ENCODE results near the gene ABR.

The ABR gene

GRCh38 chr17:970364-970763, 209.4 kb downstream of the ABR start:
- H3K4me3 ChIP-seq (ENCODE audit: low read depth, low read length): no peak overlapping the region
- DNase-seq (ENCODE audit: low read depth): no peak
- no peak for TF ChIP-seq MYC (IDR thresholded peaks at IDR 0.05; ENCODE audit: low read depth, low read length)
- TF ChIP-seq CTCF (IDR thresholded peaks at IDR 0.05; ENCODE audit: low read depth, low read length): no peak
- TF ChIP-seq MAX (IDR thresholded peaks at IDR 0.05; ENCODE audit: low read depth, low read length): no peak
- TF ChIP-seq POLR2A (IDR thresholded peaks at IDR 0.05; ENCODE audit: extremely low read depth, insufficient read length): no peak

- TF ChIP-seq POLR2A (IDR thresholded peaks at IDR 0.05; ENCODE audit: extremely low read depth, insufficient read length) (no peak), MAX (IDR thresholded peaks at IDR 0.05; ENCODE audit: low read depth, low read length) (no peak), CTCF (IDR thresholded peaks at IDR 0.05; ENCODE audit: low read depth, low read length) (no peak), MYC (IDR thresholded peaks at IDR 0.05; ENCODE audit: low read depth, low read length) (no peak)
- DNase-seq (ENCODE audit: low read depth): no peak
- no peak overlapping the region for H3K4me3 ChIP-seq (ENCODE audit: low read depth, low read length)
Observed at GRCh38 chr17:969811-970355, 209.9 kb downstream of the ABR start.

DNA sequence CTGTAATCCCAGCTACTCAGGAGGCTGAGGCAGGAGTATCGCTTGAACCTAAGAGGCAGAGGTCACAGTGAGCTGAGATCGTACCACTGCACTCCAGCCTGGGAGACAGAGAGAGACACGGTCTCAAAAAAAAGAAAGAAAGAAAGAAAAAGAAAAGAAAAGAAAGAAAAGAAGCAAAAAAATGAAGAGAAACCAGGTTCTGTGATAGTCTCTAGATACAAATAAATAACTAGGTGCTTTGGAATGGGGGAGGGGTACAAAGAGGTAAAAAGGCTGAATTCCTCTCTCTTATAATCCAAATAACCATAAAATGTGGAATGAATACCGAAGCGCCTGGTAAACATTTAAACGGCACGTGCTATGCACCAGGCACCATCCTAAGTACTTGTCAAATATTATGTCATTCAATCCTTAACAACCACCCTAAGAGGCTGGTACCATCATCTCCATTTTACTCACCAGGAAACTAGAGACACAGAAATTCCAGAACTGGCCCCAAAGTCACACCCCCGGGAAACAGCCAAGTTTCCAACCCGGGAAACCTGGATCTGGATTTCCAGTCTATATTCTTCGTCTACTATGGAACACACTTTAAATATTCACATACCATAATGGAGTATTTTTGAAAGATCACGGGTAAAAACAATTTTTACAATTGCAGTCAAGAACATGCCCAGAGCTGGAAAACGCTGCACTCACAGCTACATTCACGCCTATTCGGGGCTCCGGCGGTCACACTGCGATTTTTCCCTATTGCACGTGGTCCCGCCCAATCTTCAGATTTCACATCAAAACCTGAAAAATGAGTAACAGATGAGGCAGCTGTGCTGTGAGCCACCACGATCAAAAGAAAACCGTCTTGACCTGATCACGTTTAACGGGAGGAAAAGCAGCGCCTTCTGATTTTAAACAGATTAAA, 210.7 kb downstream of the ABR start:
- no peak for DNase-seq (ENCODE audit: low read depth)
- TF ChIP-seq MYC (IDR thresholded peaks at IDR 0.05; ENCODE audit: low read depth, low read length) (no peak), POLR2A (IDR thresholded peaks at IDR 0.05; ENCODE audit: extremely low read depth, insufficient read length) (no peak), MAX (IDR thresholded peaks at IDR 0.05; ENCODE audit: low read depth, low read length) (no peak), CTCF (IDR thresholded peaks at IDR 0.05; ENCODE audit: low read depth, low read length) (no peak)
- H3K4me3 ChIP-seq (ENCODE audit: low read depth, low read length): no peak overlapping the region

DNA sequence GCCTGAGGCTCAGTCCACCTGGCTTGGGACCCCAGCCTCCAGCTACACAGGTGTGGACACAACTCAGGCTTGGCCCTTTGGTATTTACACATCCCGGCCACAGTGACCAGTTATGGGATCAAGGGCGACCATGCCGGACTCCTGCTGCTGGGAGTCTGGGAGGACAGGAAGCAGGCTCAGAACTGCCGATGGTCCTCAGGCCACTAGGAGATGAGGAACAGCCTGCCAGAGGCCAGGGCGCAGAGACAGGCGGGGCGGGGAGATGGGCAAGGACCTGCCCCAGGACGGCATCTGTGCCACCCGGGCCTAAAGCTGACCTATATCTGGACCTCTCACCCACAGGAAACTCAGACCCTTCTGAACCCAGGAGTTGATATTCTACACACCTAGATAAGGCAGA, 212.7 kb downstream of the ABR start:
- no peak for DNase-seq (ENCODE audit: low read depth)
- H3K4me3 ChIP-seq (ENCODE audit: low read depth, low read length): no peak overlapping the region
- TF ChIP-seq MYC (IDR thresholded peaks at IDR 0.05; ENCODE audit: low read depth, low read length): no peak
- TF ChIP-seq CTCF (IDR thresholded peaks at IDR 0.05; ENCODE audit: low read depth, low read length): no peak
- no peak for TF ChIP-seq MAX (IDR thresholded peaks at IDR 0.05; ENCODE audit: low read depth, low read length)
- no peak for TF ChIP-seq POLR2A (IDR thresholded peaks at IDR 0.05; ENCODE audit: extremely low read depth, insufficient read length)

DNA sequence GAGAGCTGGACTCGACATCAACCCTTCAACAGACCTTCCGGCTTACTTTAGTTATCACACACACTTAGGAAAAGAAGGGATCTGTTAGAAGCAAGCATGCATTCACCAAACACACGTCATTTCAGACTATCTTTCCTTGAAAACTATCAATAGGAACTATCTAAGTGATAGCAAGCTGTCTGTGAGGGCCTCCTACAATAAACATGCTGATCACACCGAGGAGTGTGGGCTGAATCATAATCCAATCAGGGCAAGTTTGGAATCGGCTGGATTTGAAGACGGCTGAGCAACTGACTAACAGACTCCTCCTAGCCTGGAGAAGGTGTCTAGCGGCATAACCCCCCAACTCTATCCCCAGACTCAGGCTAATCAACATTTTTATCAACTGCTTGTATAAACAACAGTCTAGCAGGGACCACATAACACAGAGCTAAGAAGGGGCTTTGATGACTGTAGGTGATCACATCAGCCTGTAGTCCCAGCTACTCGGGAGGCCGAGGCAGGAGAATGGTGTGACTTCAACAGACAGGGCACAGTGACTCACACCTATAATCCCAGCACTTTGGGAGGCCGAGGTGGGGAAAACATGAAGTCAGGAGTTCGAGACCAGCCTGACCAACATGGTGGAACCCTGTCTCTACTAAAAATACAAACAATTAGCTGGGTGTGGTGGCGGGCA, 214.3 kb downstream of the ABR start:
- H3K4me3 ChIP-seq (ENCODE audit: low read depth, low read length): no peak overlapping the region
- TF ChIP-seq CTCF (IDR thresholded peaks at IDR 0.05; ENCODE audit: low read depth, low read length) (no peak), MYC (IDR thresholded peaks at IDR 0.05; ENCODE audit: low read depth, low read length) (no peak), POLR2A (IDR thresholded peaks at IDR 0.05; ENCODE audit: extremely low read depth, insufficient read length) (no peak)
- no peak for DNase-seq (ENCODE audit: low read depth)

Data from NB4 (cell line).